TTC549 (cell line): ENCODE data around the gene STK24.

Source experiments
- FAIRE-seq: peaks from 2 replicates; lab custom pipeline; 2012; peaks lifted over from hg19 to GRCh38; lab: Jason Lieb, UNC

STK24 gene

DNA sequence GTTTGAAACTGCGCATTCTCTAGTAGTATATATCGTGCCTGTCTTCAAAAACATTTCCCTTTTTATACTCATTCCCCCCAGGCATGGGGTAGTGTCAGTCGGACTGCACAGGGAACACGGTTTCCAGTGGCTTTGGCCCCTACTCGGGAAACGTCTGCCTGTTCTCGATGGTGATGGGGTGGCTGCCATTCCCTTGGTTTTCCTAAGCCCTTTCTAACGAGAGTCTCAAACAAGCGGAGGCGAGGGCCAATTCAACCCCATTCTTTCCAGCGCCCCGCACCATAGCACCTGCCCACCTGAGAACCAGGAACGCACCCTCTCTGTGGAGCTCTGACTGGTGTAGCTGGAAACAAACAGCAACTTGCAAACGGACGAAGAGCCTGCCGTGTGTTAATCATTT lies 127.6 kb downstream of the STK24 start:
- FAIRE-seq: no peak

DNA sequence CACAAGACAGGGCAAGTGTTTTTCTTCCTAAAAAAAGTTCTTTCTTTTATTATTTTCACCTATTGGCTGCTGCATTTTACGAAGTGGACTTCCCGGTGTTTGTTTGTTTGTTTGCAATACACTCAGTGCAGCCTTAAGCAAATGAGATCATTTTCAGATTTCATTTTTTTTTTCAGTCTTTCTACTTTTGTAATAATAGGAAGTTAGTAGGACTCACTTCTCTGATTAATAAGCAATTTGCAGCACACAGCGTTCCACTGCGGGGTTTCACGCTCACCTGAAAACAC lies 128.3 kb downstream of the STK24 start:
- FAIRE-seq: no peak

DNA sequence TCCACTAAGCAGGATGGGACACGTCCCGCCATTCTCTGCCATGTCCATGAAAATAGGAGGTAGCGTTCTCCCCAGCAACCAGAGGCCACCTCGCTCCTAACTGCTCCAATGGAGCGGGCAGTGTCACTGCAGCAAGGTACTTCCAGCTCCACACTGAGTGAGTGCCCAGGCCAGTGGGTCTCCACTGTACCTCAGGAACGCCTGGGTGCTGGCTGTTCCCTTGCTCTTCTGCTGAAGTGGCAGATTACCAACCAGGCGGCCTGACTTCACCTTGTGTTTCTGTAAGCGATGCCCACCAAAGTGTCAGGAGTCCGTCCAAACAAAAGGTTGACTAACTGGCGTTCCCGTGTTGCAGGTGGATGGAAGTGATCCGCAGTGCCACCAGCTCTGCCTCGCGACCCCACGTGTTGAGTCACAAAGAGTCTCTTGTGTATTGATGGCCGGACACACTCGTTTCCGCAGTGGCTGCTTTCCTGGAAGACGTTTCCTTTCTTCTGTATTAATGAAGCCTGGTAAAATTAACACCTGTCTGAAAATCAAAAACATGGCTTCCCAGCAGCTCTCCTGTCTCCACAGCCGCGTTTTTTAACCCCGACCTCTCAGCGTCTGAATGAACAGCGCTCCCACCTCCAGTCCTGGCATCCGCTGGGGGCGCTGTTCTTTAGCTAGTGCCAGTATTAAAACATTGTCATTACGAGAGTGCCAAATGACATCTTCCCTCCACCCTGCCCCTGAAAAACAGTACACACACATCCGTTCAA lies 128.8 kb downstream of the STK24 start:
- no peak for FAIRE-seq

DNA sequence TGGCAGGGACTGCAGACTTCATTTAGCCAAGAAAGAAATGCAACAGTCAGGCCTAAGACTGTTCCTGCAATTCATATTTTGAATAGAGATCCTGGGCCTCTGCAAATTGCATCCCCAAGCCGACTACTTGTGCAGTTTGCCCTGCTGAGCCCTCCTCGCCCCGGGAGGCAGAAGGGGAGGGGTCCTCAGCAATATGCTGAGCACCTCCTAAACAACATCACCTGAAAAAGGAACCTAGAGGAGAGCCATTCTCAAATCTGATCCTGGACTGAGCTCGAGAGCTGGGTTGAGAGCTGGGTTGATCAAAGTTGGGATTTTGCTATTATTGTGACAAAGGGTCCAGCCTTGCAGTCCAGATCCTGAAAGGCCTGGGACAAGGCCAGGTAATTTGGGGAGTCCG lies 129.8 kb downstream of the STK24 start:
- no peak for FAIRE-seq

DNA sequence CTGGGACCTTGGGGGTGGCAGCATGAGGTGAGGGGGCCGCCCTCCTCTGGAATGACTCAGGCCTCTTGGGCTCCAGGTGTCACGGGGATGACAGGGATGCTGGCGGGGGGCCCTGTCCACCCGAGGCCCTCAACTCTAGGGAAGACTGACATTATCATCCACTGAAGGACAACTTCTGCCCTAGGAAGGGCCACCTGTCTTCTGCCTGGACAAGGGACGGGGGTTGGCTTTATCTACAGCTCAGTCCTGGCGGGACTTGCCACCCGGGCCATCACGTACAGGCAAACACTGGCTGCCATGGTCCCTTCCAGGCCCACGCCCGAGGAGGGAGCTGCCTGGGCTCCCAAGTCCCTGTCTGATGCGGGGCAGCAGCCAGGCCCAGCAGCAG lies 130.7 kb downstream of the STK24 start:
- FAIRE-seq: no peak

DNA sequence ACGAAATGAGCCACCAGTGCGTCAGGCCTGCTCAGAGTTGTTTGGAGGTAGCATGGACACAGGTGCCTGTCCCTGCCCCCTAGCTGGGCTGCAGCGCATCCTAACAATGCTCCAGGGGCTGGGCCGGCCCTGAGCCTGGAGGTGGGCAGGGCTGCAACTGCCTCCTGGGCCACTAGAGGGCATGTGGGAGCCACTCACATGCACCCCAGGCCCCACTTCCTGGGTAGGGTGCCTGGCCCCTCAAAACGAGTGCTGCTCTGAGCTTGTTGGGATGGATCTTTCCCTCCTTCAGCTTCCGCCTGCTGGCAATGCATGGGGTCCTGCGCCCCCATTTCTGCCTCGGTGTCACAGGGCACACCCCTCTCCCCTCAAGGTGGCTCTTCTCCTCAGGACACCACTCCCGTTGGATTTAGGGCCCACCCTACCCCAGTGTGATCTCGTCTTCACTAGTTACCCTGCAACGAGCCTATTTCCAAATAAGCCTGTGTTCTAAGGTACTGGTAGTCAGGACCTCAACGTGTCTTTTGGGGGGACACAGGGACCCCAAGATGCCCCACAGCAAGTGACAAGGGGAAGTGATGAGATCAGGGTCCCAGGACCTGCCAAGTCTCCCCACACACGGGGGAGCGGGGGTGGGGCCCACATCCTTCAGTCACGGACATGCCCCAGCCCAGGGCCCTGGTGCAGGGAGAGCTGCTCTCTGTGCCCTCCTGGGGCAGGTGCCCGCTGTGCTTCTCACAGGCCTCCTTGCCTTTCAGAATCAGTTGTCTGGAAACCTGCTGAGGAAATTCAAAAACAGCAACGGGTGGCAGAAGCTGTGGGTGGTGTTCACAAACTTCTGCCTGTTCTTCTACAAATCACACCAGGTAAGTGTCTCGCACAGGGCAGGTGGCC lies 131.3 kb downstream of the STK24 start:
- no peak for FAIRE-seq

DNA sequence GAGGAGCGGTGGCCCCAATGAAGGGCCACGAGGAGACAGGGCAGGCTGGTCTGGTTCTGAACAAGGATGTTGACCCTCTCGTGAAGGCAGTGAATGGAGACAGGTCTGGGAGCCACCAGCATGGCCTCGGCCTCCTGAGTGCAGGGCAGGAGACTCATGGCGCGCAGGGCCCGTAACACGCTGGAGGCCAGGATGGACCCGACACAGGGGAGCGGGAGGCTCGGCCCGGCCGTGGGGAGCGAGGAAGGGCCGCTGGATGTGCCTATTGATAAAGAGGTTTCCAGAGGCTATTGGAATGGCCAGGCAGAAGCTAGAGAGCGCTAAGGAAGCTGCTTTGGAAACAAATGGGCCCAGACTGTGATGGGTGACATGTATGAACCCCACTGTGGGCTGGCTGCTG lies 132.5 kb downstream of the STK24 start:
- FAIRE-seq: no peak

DNA sequence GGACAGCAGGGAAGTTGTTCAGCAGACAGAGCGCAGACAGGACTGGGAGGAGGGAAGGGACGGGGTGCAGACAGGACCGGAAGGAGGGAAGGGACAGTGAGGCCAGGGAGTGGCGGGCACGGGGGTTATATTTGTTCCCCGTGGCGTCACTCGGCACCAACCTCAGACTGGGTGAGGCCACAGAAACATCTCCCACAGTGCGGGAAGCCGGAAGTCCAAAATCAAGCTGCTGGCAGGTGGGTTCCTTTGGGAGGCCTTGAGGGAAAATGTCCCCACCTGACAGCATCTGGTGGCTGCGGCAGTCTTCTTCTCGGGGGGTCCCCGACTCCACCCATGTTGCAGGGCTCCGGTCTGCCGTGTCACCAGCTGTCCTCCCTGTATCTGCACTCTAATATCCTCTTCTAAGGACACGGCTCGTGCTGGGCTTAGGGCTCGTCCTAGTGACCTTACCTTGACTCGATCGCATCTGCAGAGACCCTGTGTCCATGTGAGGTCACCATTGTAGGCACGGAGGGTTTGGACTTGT lies 133.0 kb downstream of the STK24 start:
- no peak for FAIRE-seq

DNA sequence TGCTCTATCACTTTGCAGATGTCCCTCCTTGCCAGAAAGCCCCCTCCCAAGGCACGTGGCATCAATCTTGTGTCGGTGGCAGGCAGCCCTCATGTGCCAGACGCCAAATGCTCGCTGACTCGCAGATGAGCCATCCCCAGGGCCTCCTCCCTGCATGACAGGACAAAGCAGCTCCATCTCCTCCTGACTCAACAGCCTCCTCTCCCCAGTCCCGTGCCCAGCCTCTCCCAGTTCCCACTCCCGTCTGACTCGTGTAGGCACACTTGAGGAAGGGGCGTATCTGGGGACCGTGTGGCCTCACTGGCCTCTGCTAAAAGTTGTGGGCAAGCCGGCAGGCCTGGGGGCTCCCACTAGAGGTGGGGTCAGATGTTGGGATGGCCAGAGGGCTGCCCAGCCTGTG lies 133.6 kb downstream of the STK24 start:
- no peak for FAIRE-seq

DNA sequence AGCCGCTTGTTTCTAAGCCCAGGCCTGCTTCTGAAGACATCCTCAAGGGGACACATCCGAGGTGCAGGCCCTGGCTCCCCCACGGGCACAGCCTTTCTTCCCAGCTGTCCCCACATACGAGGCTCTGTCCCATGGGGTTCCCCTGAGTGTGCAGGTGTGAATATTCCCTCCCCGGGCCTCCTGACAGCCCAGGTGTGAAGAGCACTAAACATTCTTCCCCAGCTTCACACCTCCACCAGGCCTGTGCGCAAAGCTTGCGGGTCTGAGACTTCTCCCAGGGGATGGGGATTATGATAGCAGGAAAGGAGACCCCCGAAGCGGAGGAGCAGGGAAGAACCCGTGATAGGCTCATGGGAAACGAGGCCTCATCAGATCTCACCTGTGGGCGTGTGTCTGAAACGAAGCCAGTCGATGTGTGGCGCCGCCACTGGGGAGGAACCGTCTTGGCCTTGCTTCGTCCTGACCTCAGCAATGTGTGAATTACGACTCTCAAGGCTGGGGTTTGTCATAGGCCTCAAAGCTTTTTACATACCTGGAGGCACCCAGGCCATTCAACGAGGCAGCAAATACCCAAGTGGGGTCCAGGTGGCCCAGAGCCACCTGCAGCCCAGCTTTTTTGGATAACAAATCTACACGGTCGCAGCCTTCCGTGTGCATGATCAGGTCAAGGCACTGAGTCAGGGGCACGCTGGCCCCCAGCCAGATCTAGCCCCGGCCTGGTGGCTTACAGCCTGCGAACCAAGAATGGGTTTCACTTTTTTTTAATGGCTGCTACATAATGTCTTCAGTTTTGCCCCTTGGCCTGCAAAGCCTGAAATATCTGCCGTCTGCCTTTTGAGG lies 134.3 kb downstream of the STK24 start:
- no peak for FAIRE-seq

DNA sequence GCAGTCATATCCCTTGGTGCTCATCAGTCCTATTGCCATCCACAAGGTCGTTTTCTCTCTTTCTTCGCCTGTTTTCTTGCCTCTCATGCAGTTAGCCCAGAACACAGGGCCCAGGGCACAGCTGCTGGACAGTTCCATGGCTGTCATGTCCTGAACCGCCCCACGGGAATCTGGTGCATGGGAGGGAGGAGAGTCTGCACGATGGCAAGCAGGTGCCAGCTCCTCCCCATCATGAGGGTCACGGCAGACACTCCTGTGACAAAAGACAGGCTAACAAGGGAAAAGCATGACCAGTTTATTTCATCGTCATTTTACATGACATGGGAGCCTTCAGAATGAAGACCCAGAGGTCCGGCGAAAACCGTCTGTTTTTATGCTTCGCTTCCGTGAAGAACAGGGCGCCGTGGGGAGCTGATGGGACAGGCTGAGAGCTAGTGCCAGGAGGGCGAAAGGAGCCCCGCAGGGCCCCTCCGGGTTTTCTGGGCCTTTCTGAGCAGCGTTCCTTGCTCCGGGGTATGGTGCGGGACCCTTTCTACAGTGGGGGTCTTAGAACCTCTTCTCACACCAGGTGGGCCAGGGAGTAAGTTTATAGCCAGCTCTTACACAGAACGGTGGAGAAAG lies 135.7 kb downstream of the STK24 start:
- no peak for FAIRE-seq

DNA sequence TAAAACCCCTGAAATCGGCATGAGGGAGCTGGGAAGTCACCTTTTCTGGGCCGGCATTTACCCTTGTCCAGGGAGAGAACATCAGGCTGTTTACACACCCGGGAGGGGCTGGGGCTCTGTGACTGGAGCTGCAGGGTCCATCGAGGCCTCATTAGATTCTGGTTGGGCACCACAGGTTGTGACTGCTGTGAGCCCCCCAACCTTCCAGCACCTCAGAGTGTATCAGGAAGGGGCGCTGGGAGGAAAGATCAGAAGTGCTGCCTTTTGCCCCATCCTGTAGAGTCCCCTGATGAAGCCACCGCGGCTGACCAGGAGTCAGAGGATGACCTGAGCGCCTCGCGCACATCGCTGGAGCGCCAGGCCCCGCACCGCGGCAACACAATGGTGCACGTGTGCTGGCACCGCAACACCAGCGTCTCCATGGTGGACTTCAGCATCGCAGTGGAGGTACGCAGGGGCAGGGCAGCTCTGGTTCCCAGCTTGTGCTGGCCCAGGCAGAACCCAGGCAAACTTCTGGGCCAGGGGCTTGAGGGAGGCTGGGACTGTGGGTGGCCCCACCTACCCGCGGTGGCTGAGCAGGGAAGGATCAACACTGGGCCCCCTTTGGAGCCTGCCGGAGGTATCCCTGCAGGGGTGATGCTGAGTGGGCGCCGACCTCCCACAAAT lies 136.4 kb downstream of the STK24 start:
- no peak for FAIRE-seq

DNA sequence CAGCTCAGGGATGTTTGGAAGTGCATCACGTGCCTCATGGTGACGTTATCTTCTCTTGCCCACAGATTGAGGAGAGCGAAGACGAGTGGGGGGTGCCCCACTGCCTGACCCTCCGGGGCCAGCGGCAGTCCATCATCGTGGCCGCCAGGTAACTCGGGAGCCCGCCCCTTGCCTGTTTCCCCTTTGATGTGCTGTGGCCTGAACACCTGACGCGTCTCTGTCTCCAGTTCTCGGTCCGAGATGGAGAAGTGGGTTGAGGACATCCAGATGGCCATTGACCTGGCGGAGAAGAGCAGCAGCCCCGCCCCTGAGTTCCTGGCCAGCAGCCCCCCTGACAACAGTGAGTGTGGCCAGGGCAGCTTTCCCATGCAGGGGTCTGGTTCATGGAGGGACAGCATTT lies 137.0 kb downstream of the STK24 start:
- no peak for FAIRE-seq

DNA sequence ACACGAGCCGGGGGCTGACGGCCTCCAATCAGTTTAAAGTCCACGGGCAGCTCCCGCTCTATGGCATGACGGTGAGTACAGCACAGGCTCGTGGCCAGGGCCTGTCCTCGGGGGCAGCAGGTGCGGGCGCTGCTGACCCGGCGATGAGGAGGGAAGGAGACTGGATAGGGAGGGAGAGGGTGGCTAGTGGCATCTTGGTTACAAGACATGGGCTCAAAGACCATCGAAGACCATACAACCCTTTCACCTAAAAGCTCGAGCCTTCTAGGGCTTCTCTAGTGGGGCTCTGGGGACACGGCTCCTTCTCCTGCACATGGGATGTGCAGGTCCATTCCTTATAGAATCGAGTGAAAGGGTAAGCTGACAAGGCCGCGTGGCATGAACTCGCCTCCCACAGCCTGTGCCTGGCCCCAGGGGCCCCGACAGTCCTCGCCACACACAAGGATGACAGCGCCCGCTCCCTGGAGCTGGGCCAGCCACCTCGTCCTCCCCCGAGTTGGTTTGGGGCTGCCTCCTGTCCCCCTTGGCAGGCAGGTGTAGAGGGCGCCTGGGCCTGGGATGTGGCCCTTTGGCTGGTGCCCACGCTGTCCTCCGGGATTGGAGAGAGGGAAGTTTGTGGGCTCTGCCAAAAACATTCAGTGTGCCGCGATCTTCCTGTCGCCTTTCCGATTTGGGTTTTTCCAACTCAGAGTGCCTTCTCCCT lies 137.6 kb downstream of the STK24 start:
- FAIRE-seq: no peak

DNA sequence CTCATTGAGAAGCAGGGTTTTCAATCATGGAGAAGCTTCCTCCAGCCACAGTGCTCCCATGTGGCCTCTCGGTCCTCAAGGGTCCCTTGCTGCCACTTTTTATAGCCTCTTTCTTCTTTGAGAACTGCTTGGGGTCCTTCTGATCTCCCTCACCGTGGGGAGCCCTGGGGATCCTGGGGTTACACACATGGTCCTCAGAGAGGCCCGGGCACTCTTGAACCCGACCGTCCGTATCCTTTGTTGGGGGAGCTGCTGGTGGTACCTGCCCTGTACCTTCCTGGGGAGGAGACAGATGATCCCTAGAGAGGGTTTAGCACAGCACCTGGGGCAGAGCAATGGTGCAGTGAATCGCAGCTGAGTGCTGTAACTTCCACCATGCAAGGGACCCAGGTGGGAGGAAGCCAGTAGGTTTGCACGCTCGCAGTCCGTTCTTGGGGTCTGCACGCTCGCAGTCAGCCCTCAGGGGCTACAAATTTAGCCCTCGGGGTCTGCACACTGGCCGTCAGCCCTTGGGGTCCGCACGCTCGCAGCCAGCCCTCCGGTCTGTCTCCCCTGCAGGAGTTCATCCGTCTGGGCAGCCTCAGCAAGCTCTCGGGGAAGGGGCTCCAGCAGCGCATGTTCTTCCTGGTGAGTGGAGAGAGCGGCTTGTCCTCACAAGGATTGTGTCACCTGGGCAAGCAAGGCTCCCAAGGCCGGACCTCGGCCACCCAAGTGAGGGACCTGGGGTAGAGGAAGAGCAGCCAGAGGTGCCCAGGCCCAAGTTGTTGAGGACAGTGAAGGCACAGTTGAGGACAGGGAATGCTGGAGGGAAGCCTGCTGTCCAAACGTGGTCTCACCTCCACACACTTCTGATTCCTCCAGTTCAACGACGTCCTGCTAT lies 138.4 kb downstream of the STK24 start:
- no peak for FAIRE-seq

DNA sequence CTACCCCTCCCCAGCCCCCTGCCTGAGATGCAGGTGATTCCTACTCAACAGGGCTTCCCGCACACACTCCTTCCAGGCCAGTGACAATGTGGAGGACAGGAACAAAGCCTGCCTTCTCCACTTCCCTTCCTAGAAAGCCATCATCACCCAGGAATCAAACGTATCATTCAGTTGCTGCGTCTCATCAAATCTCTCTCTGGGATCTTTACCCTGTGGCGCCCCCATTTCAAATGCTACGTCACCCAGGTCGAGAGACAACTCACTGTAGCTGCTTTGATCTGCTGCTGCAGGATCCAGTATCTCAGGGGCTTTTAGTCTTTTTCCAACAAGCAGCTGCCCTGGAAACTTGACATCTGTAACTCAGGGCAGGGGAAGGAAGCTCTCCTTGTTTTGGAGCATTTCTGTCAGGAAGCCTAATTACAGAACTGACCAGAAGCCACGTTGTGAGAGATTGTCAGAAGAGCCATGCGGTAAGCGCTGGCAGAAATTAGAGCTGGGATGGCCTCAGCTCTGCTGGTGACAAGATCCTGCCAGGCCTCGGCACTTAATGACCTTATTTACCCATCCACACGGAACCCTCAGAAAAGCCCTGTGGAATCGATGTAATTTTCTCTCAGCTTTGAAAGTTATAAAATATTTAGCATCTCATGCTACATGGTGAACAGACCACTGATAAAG lies 140.5 kb downstream of the STK24 start:
- FAIRE-seq: no peak

DNA sequence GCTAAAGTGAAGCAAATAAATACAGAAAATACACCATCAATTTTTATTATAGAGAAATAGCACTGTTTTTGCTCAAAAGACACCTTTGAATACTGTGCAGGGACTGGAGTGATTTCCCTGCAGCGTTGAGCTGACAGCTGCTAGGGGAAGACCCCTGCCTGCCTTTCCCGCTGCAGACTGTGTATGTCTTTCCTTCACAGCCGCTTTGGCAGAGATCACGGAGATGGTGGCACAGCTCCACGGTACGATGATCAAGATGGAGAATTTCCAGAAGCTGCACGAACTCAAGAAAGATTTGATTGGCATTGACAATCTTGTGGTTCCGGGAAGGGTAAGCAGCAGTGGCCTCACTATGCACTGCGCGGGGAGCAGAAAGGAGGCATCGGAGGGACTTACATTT lies 141.5 kb downstream of the STK24 start:
- FAIRE-seq: no peak

DNA sequence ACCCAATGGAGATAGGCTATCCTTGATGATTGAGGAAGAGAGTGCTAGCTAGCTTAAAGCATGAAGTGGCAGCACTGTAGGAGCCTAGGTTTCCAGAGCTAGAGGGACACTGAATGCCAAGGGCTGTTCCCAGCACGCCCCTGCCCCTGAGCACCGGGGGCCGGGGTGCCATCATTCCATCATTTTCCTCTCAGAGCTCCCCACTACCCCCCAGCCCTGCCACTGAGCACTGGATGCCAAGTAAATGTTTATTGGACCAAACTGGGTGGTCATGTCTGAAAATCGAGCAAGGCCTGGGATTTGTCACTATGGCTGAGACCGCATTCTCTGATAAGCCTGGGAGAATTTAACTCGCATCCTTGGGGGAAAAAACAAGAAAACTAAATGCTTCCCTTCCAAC lies 142.8 kb downstream of the STK24 start:
- FAIRE-seq: no peak

DNA sequence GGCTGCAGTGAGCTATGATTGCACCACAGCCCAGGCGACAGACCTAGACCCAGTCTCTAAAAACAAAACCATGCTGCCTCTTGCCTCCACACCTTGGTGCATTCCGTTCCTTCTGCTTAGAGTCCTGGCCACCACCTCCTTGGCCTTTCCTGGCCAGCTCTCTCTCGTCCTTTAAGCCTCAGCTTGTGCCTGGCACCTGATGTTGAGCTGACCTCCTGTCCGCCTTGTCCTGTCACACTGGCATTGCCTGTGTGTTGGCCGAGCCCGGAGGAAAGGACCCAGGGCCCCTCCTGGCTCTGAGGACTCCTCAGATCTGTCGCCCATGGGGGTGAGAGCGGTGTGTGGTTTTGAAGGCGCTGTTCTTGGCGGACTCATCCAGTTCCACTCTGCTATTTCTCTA lies 143.3 kb downstream of the STK24 start:
- FAIRE-seq: no peak

DNA sequence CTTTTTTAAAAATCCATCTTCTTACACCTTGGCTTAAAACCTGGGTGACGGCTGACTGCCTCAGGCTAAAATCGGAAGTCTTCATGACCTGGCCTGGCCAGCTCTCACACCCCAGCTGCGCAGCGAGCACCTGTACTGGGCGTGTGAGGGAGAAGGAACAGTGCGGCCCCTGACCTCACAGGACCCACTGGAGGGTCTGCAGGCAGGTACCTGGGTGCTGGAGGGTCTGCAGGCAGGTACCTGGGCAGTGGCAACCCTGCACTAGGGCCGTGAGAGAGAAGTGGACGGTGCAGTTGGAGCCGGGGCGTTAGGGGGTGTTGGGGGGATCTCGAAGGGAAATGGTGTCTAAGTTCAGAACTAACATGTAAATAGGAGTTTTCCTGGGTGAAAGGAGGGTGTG lies 144.3 kb downstream of the STK24 start:
- FAIRE-seq: no peak
